HL-60 (cell line): ENCODE results near the gene ZNRF3.

ENCODE experiments used
- POLR2AphosphoS5 ChIP-seq: IDR thresholded peaks from 2 replicates; pipeline ENCODE4 v1.6.1; 2012; ENCODE audit warnings: low read depth
- TF ChIP-seq, protein P1 (sequence below): IDR thresholded peaks from one replicate; pipeline ENCODE4 v1.5.1; 2011; ENCODE audit warnings: low read length, control low read depth, inconsistent platforms; ENCODE audit not compliant: insufficient read depth

- TF ChIP-seq, protein P1, sequence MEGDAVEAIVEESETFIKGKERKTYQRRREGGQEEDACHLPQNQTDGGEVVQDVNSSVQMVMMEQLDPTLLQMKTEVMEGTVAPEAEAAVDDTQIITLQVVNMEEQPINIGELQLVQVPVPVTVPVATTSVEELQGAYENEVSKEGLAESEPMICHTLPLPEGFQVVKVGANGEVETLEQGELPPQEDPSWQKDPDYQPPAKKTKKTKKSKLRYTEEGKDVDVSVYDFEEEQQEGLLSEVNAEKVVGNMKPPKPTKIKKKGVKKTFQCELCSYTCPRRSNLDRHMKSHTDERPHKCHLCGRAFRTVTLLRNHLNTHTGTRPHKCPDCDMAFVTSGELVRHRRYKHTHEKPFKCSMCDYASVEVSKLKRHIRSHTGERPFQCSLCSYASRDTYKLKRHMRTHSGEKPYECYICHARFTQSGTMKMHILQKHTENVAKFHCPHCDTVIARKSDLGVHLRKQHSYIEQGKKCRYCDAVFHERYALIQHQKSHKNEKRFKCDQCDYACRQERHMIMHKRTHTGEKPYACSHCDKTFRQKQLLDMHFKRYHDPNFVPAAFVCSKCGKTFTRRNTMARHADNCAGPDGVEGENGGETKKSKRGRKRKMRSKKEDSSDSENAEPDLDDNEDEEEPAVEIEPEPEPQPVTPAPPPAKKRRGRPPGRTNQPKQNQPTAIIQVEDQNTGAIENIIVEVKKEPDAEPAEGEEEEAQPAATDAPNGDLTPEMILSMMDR = no peak
- TF ChIP-seq POLR2AphosphoS5 = no peak
Measured at GRCh38 chr22:29070490-29070889, 187.1 kb downstream of the ZNRF3 start.
